HepG2 (cell line): ENCODE data around the gene UPK1A. TPM values are rescaled to one million over a fixed set of nuclear protein-coding genes. Genes with fewer than 3 reads are reported as not detected.

Experiments
- ATAC-seq: fragments of 200-7000 bp; cut with Tn5 transposase; 3 replicates; pipeline ENCODE4 v1.9.1; 2020; ENCODE audit warnings: mild to moderate bottlenecking, moderate library complexity
- Bru-seq: library from RNA; stranded (reverse); fragments of 400-500 nt; gene quantifications from one replicate; lab custom pipeline; 2021; lab: Mats Ljungman, UMichigan
- BruChase-seq, 2 experiments: library from RNA; stranded (reverse); fragments of 400-500 nt; gene quantifications; one replicate each; lab custom pipeline; 2021; lab: Mats Ljungman, UMichigan
- BruUV-seq: library from RNA; stranded (reverse); fragments of 400-500 nt; replicated peaks from 2 replicates; lab custom pipeline; 2021; lab: Mats Ljungman, UMichigan
- CTCF ChIA-PET: fragments of 300-600 bp; formaldehyde crosslinking; extraction: SDS; loops from one replicate; lab custom pipeline; 2021; ENCODE audit warnings: low total read pairs, inconsistent platforms, low intra/inter-chr PET ratio; lab: Yijun Ruan, JAX
- POLR2A ChIA-PET: fragments of 350-600 bp; sonication (Branson Sonifier 250); formaldehyde crosslinking; loops from one replicate; lab custom pipeline; 2020; ENCODE audit warnings: antibody characterized with exemption, inconsistent platforms; lab: Yijun Ruan, JAX
- DNase-seq: peaks from one replicate; pipeline ENCODE4 v3.0.0-alpha.2; 2015; ENCODE audit warnings: low spot score
- FAIRE-seq: peaks from 3 replicates; lab custom pipeline; 2011; peaks lifted over from hg19 to GRCh38; lab: Jason Lieb, UNC
- H2AFZ ChIP-seq: one replicate; pipeline ENCODE4 v1.6.1; 2011; ENCODE audit warnings: low read length, inconsistent platforms
- H3K27ac ChIP-seq: fragments of 300-600 bp; 3 replicates; pipeline ENCODE4 v1.8.0; 2011; ENCODE audit warnings: mixed run types, mild to moderate bottlenecking, mixed read lengths, low read length, inconsistent platforms; ENCODE audit not compliant: insufficient read depth; ENCODE audit errors: extremely low read length
- H3K27me3 ChIP-seq, 2 experiments: fragments of 200-600 bp in 1 of 2; 2 replicates in 1 of 2; 3 replicates in 1 of 2; pipeline versions ENCODE4 v1.6.0 to v1.8.0; 2011; ENCODE audit warnings: low read length in 2 of 2, mild to moderate bottlenecking in 2 of 2, moderate library complexity in 2 of 2, inconsistent platforms in 1 of 2; ENCODE audit not compliant: insufficient read depth in 2 of 2, control insufficient read depth in 1 of 2
- H3K36me3 ChIP-seq, 2 experiments: fragments of 200-600 bp in 1 of 2; replicated peaks in 1 of 2; 2 replicates in 1 of 2; 3 replicates in 1 of 2; pipeline versions ENCODE4 v1.5.1 to v1.8.0; 2011; ENCODE audit warnings: low read length in 2 of 2, inconsistent platforms in 1 of 2; ENCODE audit not compliant: insufficient read depth in 2 of 2, control insufficient read depth in 1 of 2
- H3K4me1 ChIP-seq: 2 replicates; pipeline ENCODE4 v1.5.1; 2012; ENCODE audit warnings: low read length, inconsistent platforms; ENCODE audit not compliant: insufficient read depth
- H3K4me2 ChIP-seq: 2 replicates; pipeline ENCODE4 v1.6.0; 2011; ENCODE audit warnings: low read depth, low read length, inconsistent platforms
- H3K4me3 ChIP-seq, 3 experiments: fragments of 200-600 bp in 1 of 3; sonication (generic), shearing (Covaris generic) in 1 of 3; replicated peaks in 1 of 3; 2 replicates each; pipeline ENCODE4 v1.5.1; 2011 to 2016; ENCODE audit warnings: low read length in 3 of 3, inconsistent platforms in 2 of 3, low read depth in 2 of 3, mild to moderate bottlenecking in 2 of 3, control low read depth in 1 of 3, mixed read lengths in 1 of 3; ENCODE audit not compliant: insufficient read depth in 1 of 3
- H3K79me2 ChIP-seq: one replicate; pipeline ENCODE4 v1.6.1; 2011; ENCODE audit warnings: low read length, inconsistent platforms; ENCODE audit not compliant: insufficient read depth
- H3K9ac ChIP-seq: 2 replicates; pipeline ENCODE4 v1.6.0; 2011; ENCODE audit warnings: mild to moderate bottlenecking, low read depth, low read length, inconsistent platforms; ENCODE audit not compliant: insufficient read depth
- H3K9me3 ChIP-seq: 2 replicates; pipeline ENCODE4 v1.5.1; 2012; ENCODE audit warnings: mild to moderate bottlenecking, low read length
- H4K20me1 ChIP-seq: 2 replicates; pipeline ENCODE4 v1.6.0; 2011; ENCODE audit warnings: inconsistent platforms, mild to moderate bottlenecking, low read length, moderate library complexity; ENCODE audit not compliant: insufficient read depth
- HIC2 ChIP-seq: sonication (generic); formaldehyde crosslinking; IDR thresholded peaks from 2 replicates; pipeline ENCODE4 v1.9.0; 2022; ENCODE audit warnings: low read depth, missing genetic modification reagents
- HOXA9 ChIP-seq: sonication (generic); formaldehyde crosslinking; IDR thresholded peaks from 2 replicates; pipeline ENCODE4 v1.8.1; 2022; ENCODE audit warnings: missing genetic modification reagents, mild to moderate bottlenecking, moderate library complexity, borderline replicate concordance
- IRF9 ChIP-seq: sonication (generic); formaldehyde crosslinking; IDR thresholded peaks from 2 replicates; pipeline ENCODE4 v1.8.0; 2022; ENCODE audit warnings: missing genetic modification reagents, mild to moderate bottlenecking, borderline replicate concordance
- NR2C2 ChIP-seq: sonication (generic); formaldehyde crosslinking; IDR thresholded peaks from 2 replicates; pipeline ENCODE4 v1.4.0; 2020; ENCODE audit warnings: missing genetic modification reagents, mild to moderate bottlenecking, moderate library complexity, borderline replicate concordance
- PHB2 ChIP-seq: fragments of 450-650 bp; IDR thresholded peaks from 2 replicates; pipeline ENCODE4 v1.6.1; 2018; ENCODE audit not compliant: partially characterized antibody
- ZGPAT ChIP-seq: IDR thresholded peaks from 2 replicates; pipeline ENCODE4 v1.6.1; 2016; ENCODE audit warnings: mild to moderate bottlenecking
- ZNF20 ChIP-seq: sonication (generic); formaldehyde crosslinking; IDR thresholded peaks from 2 replicates; pipeline ENCODE4 v1.4.0; 2020; ENCODE audit warnings: mild to moderate bottlenecking, moderate library complexity, missing genetic modification reagents
- ZNF253 ChIP-seq: sonication (generic); formaldehyde crosslinking; IDR thresholded peaks from 2 replicates; pipeline ENCODE4 v1.8.0; 2022; ENCODE audit warnings: mild to moderate bottlenecking, missing genetic modification reagents, borderline replicate concordance
- ZNF580 ChIP-seq: IDR thresholded peaks from 2 replicates; pipeline ENCODE4 v1.6.1; 2016; ENCODE audit warnings: low read depth, borderline replicate concordance
- ZSCAN5A ChIP-seq: sonication (generic); formaldehyde crosslinking; IDR thresholded peaks from 2 replicates; pipeline ENCODE4 v1.8.0; 2022; ENCODE audit warnings: mild to moderate bottlenecking, missing genetic modification reagents, borderline replicate concordance
- WGBS: methylation state at CpG from one replicate; pipeline ENCODE4 v1.1.6; 2017; ENCODE audit warnings: low lambda C conversion rate; 5-methylcytosine and 5-hydroxymethylcytosine counted together
- in situ Hi-C: cut with HindIII; loops from 2 replicates; pipeline ENCODE4 v1.10.0; 2017; ENCODE audit warnings: low pct_unique_long_range_greater_than_20kb; ENCODE audit not compliant: extremely low pct_ligation_motif_present
- intact Hi-C: fragments of 100-400 bp; cut with micrococcal nuclease; formaldehyde crosslinking; loops from one replicate; pipeline ENCODE4 v1.10.0; 2022; ENCODE audit not compliant: unreplicated experiment
- long read RNA-seq, 2 experiments: library from RNA in 1 of 2; library from polyadenylated mRNA in 1 of 2; stranded (forward) in 1 of 2; unstranded in 1 of 2; transcript quantifications; one replicate each; pipeline ENCODE4 v2.0.0, GENCODE V29; 2019 to 2022
- polyA minus RNA-seq, 3 experiments: library from RNA; depleted of rRNA, polyadenylated mRNA; stranded (reverse); fragments of >200 nt; gene quantifications; 2 replicates each; pipeline ENCODE4 v1.2.3, GENCODE V29; 2011; ENCODE audit warnings: low replicate concordance in 1 of 3
- polyA plus RNA-seq, 8 experiments: library from polyadenylated mRNA; depleted of rRNA in 3 of 8; stranded (reverse) in 7 of 8; unstranded in 1 of 8; fragments of >200 nt; fragmentation: Illumina TruSeq in 4 of 8; extraction: Trizol in 4 of 8; gene quantifications; 2 replicates each; pipeline versions ENCODE4 v1.2.1 to v1.2.3, GENCODE V29; 2011 to 2016; ENCODE audit warnings: low read depth in 4 of 8, missing spikeins in 1 of 8, mixed read lengths in 1 of 8; ENCODE audit not compliant: insufficient read depth in 1 of 8
- total RNA-seq, 5 experiments: library from RNA; depleted of rRNA; stranded (reverse); fragments of >200 nt; fragmentation: Illumina TruSeq; extraction: Trizol; gene quantifications; 2 replicates each; pipeline ENCODE4 v1.2.3, GENCODE V29; 2016; ENCODE audit warnings: low read depth in 1 of 5

The UPK1A gene
- total RNA-seq (2016; rRNA removed; fragmentation: Illumina TruSeq; extraction: Trizol) (not detected in 2 replicates), polyA plus RNA-seq (2011; rRNA removed) (2.5 and 2.9 TPM in 2 replicates), polyA minus RNA-seq (2011; rRNA and poly(A)+ RNA removed; ENCODE audit: low replicate concordance) (0.30 and 1.3 TPM in 2 replicates), Bru-seq, nascent RNA (percentile 11 among the genes with signal in this experiment), BruChase-seq, experiment 1, labeled RNA remaining after a 6-hour chase (percentile 15 among the genes with signal in this experiment), BruChase-seq, experiment 2, labeled RNA remaining after a 2-hour chase (percentile 10 among the genes with signal in this experiment)
- not detected in 2 replicates for total RNA-seq (2016; cell fraction: cytosol; rRNA removed; fragmentation: Illumina TruSeq; extraction: Trizol; ENCODE audit: low read depth)
- not detected in 2 replicates for total RNA-seq (2016; cell fraction: insoluble cytoplasmic fraction; rRNA removed; fragmentation: Illumina TruSeq; extraction: Trizol)
- total RNA-seq (2016; cell fraction: membrane; rRNA removed; fragmentation: Illumina TruSeq; extraction: Trizol), result not detected in 2 replicates
- not detected in 2 replicates for total RNA-seq (2016; cell fraction: nucleus; rRNA removed; fragmentation: Illumina TruSeq; extraction: Trizol)
- 2.3 and 3.1 TPM in 2 replicates for polyA plus RNA-seq (2011; cell fraction: cytosol; rRNA removed)
- 1.7 and 1.8 TPM in 2 replicates for polyA plus RNA-seq (2011; cell fraction: nucleus; rRNA removed)
- 0.93 and 1.7 TPM in 2 replicates for polyA plus RNA-seq (2012)
- 0.17 TPM in 1 of 2 replicates, not detected in the other for polyA plus RNA-seq (2016; cell fraction: cytosol; fragmentation: Illumina TruSeq; extraction: Trizol; ENCODE audit: low read depth)
- 0.20 TPM in 1 of 2 replicates, not detected in the other for polyA plus RNA-seq (2016; cell fraction: insoluble cytoplasmic fraction; fragmentation: Illumina TruSeq; extraction: Trizol; ENCODE audit: low read depth)
- 0.14 TPM in 1 of 2 replicates, not detected in the other for polyA plus RNA-seq (2016; cell fraction: membrane; fragmentation: Illumina TruSeq; extraction: Trizol; ENCODE audit: low read depth)
- not detected in 2 replicates for polyA plus RNA-seq (2016; cell fraction: nucleus; fragmentation: Illumina TruSeq; extraction: Trizol; ENCODE audit: insufficient read depth, low read depth)
- polyA minus RNA-seq (2011; cell fraction: cytosol; rRNA and poly(A)+ RNA removed), result 0.88 and 0.89 TPM in 2 replicates
- polyA minus RNA-seq (2011; cell fraction: nucleus; rRNA and poly(A)+ RNA removed), result 0.39 TPM in 1 of 2 replicates, not detected in the other
- long read RNA-seq, experiment 1, result 0 reads
- long read RNA-seq, experiment 2, partial matches to known transcripts, result 0 of 1 reads
- long read RNA-seq, experiment 2, other reads (novel, unspliced or antisense), result 1 of 1 reads

GRCh38 chr19:35666251-35666913 is at the start of gene UPK1A:
TSS of gene UPK1A (plus strand) at chr19:35666517. CDS start at chr19:35666813, 296 bp downstream.
- FAIRE-seq, result no peak
- TF ChIP-seq ZNF253 (CRISPR knock-in tag) (no peak), ZSCAN5A (CRISPR knock-in tag) (no peak), ZNF580 (CRISPR knock-in tag) (no peak), NR2C2 (no peak), ZNF20 (CRISPR knock-in tag) (no peak), PHB2 (no peak), IRF9 (no peak), ZGPAT (CRISPR knock-in tag) (no peak), HOXA9 (CRISPR knock-in tag) (no peak), HIC2 (CRISPR knock-in tag) (no peak)

More at GRCh38 chr19:35666251-35666913, at the start of gene UPK1A:
- Histone ChIP-seq H3K4me3 (no peak within 1 kb of the TSS), H4K20me1 (no peaks in the 10 kb centered on the region), H2AFZ (no peak within 1 kb of the TSS), H3K79me2 (no peaks in the 10 kb centered on the region), H3K36me3 (no peaks in the 10 kb centered on the region), H3K4me2 (no peak within 1 kb of the TSS), H3K9me3 (no peaks in the 10 kb centered on the region), H3K4me1 (peaks cover 32% of the 10 kb centered on the region), H3K9ac (no peak within 1 kb of the TSS), H3K27me3 (0 out of 5 replicates have a peak, but pooled peaks cover 0 to 4% of the 10 kb centered on the region in 2 experiments), H3K27ac (no peak within 1 kb of the TSS)
- intact Hi-C loops (no loop called here), in situ Hi-C loops (no loop called here)
- 98% methylated on average over 7 of the region's 16 CpGs for WGBS
- DNase-seq (no peak), ATAC-seq (no peak)
- CTCF ChIA-PET, result no interaction called here
- BruUV-seq, result no TSS peak
- POLR2A ChIA-PET, result no interaction called here
